Dedifferentiated amniotic fluid mesenchymal stem cell (primary cell): ENCODE data around the gene SH3PXD2A.
"Not testable (repeated sequence)": the region's sequence is repeated elsewhere in the genome, so short reads cannot be mapped to it uniquely, and the experiment has no call there.

Experiments
- DNase-seq: peaks from one replicate; pipeline ENCODE4 v3.0.0-alpha.2; 2016; ENCODE audit errors: extremely low spot score

SH3PXD2A gene

GRCh38 chr10:103849880-103850571 lies 5.3 kb downstream of the SH3PXD2A start:
- peak; percentile 45 for DNase-seq

DNA sequence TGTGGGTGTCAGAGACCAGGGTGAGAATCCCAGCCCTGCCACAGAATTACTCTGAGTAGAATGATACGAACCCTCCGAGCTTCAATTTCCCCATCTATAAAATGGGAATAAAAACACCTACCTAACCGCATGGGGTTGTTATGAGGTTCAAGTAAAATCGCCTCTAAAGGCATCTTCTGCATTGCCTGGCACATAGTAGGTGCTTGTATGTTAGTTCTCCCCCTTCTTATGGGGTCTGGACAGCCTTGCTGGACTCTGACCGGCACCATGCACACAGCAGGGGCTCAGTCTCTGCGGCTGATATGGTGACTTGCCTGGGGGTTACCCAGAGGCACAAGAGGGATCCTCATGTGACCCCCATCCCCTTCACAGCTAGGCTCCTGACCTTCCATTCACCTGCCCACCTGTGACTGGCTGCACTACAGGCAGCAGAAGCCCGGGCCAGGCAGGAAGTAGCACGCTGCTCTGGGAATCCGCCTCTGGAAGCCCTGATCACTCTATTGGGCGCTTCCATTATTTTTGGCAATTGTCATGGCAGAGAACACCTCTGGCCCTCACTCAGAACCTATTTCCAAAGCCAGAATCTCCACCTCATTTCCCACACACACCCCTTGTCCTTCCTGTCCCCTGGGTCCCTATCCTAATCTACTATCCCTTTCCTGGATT lies 6.0 kb downstream of the SH3PXD2A start:
- DNase-seq: no peak

GRCh38 chr10:103847909-103848468 lies 7.4 kb downstream of the SH3PXD2A start:
- no peak for DNase-seq

GRCh38 chr10:103847346-103847745 lies 8.0 kb downstream of the SH3PXD2A start:
- no peak for DNase-seq

DNA sequence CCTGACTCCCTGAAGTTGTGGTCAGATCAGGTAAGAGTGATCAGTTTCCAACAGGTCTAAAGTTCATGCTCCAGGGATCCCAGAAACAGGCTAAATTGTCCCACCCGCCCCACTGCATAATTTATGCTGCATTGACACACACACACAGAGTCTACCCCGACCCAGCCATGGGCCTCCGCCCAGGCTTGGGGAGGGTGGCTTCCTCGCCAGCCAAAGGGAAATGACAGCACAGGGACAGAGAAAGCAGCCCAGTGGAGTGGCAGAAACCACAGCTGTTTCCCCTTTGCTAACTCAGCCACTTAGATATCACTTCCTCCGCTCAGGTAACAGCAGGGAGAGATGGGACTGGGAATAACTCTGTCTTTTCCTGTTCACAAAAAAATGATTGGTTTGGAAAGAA lies 9.4 kb downstream of the SH3PXD2A start:
- DNase-seq: no peak

DNA sequence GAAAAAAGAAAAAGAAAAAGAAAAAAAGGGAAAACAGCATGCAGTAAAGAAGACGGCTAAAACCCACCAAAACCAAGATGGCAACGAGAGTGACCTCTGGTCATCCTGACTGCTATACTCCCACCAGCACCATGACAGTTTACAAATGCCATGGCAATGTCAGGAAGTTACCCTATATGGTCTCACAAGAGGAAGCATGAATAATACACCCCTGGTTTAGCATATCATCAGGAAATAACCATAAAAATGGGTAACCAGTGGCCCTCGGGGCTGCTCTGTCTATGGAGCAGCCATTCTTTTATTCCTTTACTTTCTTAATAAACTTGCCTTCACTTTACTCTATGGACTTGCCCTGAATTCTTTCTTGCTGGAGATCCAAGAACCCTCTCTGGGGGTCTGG lies 10.0 kb downstream of the SH3PXD2A start:
- not testable (repeated sequence) for DNase-seq

GRCh38 chr10:103843854-103844570 lies 11.4 kb downstream of the SH3PXD2A start:
- DNase-seq: peak; percentile 51

GRCh38 chr10:103843045-103843444 lies 12.3 kb downstream of the SH3PXD2A start:
- no peak for DNase-seq

DNA sequence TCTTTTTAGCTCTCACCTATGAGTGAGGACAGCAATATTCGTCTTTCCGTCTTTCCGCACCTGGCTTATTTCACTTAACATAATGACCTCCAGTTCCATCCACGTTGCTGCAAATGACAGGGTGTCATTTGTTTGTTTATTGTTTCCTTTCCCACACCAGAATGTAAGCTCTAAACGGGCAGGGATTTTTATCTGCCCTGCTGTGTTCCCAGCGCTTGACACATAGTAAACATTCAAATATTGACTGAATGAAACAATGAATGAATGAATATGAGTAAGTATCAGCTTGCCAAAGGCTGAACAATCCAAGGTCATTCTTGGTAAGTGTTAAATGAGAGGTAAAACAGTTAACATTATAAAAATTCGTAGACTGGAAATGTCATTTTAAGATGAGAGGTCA lies 12.8 kb downstream of the SH3PXD2A start:
- no peak for DNase-seq

DNA sequence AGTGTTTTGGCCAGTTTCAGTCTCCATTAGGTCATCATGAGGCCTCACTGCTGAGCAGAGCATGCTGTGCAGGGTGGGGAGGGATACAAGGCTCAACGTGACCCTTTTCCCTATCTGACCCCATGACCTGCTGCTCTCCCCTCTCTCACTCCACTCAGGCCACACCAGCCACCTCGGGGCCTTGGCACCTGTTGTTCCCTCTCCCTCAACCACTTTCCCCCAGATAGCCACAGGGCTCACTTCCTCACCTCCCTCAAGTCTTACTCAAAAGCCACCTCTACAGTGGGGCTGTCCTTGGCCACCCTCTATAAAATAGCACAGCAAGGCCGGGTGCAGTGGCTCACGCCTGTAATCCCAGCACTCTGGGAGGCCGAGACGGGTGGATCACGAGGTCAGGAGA lies 13.9 kb downstream of the SH3PXD2A start:
- no peak for DNase-seq

DNA sequence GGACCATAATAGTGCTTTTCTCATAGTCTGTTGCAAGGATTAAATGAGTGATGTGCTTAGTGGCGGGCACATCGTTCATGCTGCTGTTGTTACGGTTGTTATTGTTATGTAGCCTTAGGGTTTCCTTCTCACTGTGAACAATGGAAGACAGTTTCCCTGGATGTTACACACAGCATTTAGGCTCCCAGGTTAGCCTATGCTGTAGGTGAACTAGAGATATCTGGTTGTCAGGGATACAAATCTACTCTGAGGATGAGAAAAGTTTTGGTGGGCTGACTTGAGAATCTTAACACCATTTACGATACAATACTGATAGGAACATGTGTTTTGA lies 14.7 kb downstream of the SH3PXD2A start:
- DNase-seq: no peak

GRCh38 chr10:103839872-103840739 lies 15.3 kb downstream of the SH3PXD2A start:
- no peak for DNase-seq

- no peak for DNase-seq
Observed at GRCh38 chr10:103839519-103839871, 15.9 kb downstream of the SH3PXD2A start.

- no peak for DNase-seq
Observed at GRCh38 chr10:103838862-103839518, 16.4 kb downstream of the SH3PXD2A start.

GRCh38 chr10:103838070-103838395 lies 17.3 kb downstream of the SH3PXD2A start:
- DNase-seq: no peak

GRCh38 chr10:103837370-103838069 lies 17.9 kb downstream of the SH3PXD2A start:
- DNase-seq: no peak

DNA sequence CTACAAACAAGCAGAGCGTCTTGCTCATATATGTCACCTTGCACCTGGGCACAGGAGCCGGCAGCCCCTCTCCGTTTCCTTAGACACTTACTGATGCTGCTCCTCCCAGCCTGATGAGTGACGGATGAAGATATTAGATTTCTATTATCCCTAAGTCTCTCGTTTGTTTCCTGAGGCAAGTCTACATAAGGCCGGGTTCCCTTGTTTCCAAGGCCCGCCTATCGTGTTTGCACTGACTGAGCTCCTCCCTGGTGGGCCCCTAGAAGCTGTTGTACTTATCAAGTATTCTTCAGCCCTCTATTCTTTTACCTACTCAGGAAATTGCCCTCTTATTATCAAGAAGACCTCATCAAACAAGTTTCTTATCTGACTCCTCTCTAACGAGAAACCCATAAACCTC lies 18.5 kb downstream of the SH3PXD2A start:
- no peak for DNase-seq

GRCh38 chr10:103836273-103836672 lies 19.1 kb downstream of the SH3PXD2A start:
- DNase-seq: no peak

GRCh38 chr10:103835096-103836050 lies 20.0 kb downstream of the SH3PXD2A start:
- DNase-seq: no peak
